Hepatocyte (in vitro differentiated cells): Measurements from ENCODE around the gene PHLDB2. TPM values are rescaled to one million over a fixed set of nuclear protein-coding genes. Genes with fewer than 3 reads are reported as not detected.

Source experiments
- DNase-seq: peaks from one replicate; pipeline ENCODE4 v3.0.0-alpha.2; 2016; ENCODE audit warnings: low spot score
- H2AFZ ChIP-seq: fragments of 200-600 bp; sonication (generic); 2 replicates; pipeline ENCODE4 v1.6.0; 2016; ENCODE audit warnings: antibody characterized with exemption, mild to moderate bottlenecking
- H3K27ac ChIP-seq: fragments of 200-600 bp; sonication (generic); 2 replicates; pipeline ENCODE4 v1.5.1; 2016; ENCODE audit warnings: mild to moderate bottlenecking
- H3K27me3 ChIP-seq: fragments of 200-600 bp; sonication (generic); 2 replicates; pipeline ENCODE4 v1.6.1; 2016
- H3K36me3 ChIP-seq: fragments of 200-600 bp; sonication (generic); replicated peaks from 2 replicates; pipeline ENCODE4 v1.5.1; 2016; ENCODE audit warnings: low read depth; ENCODE audit not compliant: insufficient read depth
- H3K4me1 ChIP-seq: fragments of 200-600 bp; sonication (generic); 2 replicates; pipeline ENCODE4 v1.5.1; 2016; ENCODE audit warnings: mild to moderate bottlenecking, moderate library complexity; ENCODE audit not compliant: insufficient read depth
- H3K4me2 ChIP-seq: fragments of 200-600 bp; sonication (generic); 2 replicates; pipeline ENCODE4 v1.6.0; 2016
- H3K4me3 ChIP-seq: fragments of 200-600 bp; sonication (generic); 2 replicates; pipeline ENCODE4 v1.5.1; 2016; ENCODE audit warnings: mild to moderate bottlenecking
- H3K79me2 ChIP-seq: fragments of 200-600 bp; sonication (generic); 2 replicates; pipeline ENCODE4 v1.6.0; 2017; ENCODE audit warnings: mild to moderate bottlenecking
- H3K9me2 ChIP-seq: fragments of 200-600 bp; sonication (generic); replicated peaks from 2 replicates; pipeline ENCODE4 v1.6.0; 2017; ENCODE audit warnings: mild to moderate bottlenecking; ENCODE audit not compliant: insufficient read depth
- H3K9me3 ChIP-seq: fragments of 200-600 bp; sonication (generic); 2 replicates; pipeline ENCODE4 v1.5.1; 2016; ENCODE audit warnings: low read depth, mild to moderate bottlenecking
- H4K20me1 ChIP-seq: fragments of 200-600 bp; sonication (generic); 2 replicates; pipeline ENCODE4 v1.6.0; 2016; ENCODE audit warnings: mild to moderate bottlenecking; ENCODE audit not compliant: insufficient read depth, poor library complexity, severe bottlenecking
- EZH2 ChIP-seq: fragments of 200-600 bp; sonication (generic); IDR thresholded peaks from 2 replicates; pipeline ENCODE4 v1.6.1; 2016; ENCODE audit warnings: antibody characterized with exemption, mild to moderate bottlenecking, borderline replicate concordance
- EZH2phosphoT487 ChIP-seq: fragments of 200-600 bp; sonication (generic); IDR thresholded peaks from one replicate; pipeline ENCODE4 v1.6.1; 2018; ENCODE audit warnings: antibody characterized with exemption, mild to moderate bottlenecking, low read depth, moderate library complexity; ENCODE audit not compliant: unreplicated experiment, severe bottlenecking
- WGBS: methylation state at CpG from one replicate; pipeline ENCODE4 v1.1.6; 2016; ENCODE audit warnings: low lambda C conversion rate; ENCODE audit errors: missing lambda C conversion rate; 5-methylcytosine and 5-hydroxymethylcytosine counted together
- polyA plus RNA-seq: library from polyadenylated mRNA; unstranded; fragments of >200 nt; fragmentation: Nextera tagmentation; extraction: Ambion mirVana; gene quantifications from 2 replicates; pipeline ENCODE4 v1.2.1, GENCODE V29; 2016
- total RNA-seq: library from RNA; depleted of rRNA; stranded (reverse); fragments of >200 nt; gene quantifications from 2 replicates; pipeline ENCODE4 v1.2.3, GENCODE V29; 2014
- TF ChIP-seq, protein P1 (sequence below): fragments of 200-600 bp; sonication (generic); IDR thresholded peaks from 2 replicates; pipeline ENCODE4 v1.5.1; 2016; ENCODE audit warnings: antibody characterized with exemption, mild to moderate bottlenecking; ENCODE audit not compliant: poor library complexity

The PHLDB2 gene
- total and polyA plus RNA-seq, 2 experiments from 2014 or later, result 49.0 to 52.7 TPM

DNA sequence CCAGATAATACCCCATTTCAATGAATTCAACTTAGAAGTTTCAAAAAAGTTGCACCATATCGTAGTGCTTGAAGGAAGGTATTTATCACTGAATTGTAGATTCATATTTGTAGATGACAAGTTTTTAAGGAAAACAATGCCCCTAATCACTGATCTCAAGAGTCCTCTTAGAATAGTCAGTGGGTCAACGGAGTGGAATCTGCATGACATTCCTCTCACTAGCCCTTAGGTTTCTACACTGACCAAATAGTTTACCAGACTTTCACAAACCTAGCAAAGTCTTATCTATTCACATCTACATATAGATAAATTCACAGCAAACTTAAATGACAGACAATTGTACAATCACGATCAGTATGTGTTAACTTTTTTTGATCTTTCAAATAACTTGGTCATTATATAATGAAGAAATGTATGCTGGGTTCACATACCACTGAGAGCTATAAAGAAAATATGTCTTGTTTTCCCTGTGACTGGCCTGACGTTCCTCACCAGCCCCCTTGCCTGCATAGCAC is 35.7 kb upstream of the PHLDB2 start:
- Histone ChIP-seq H3K4me2 (no peak overlapping the region), H3K9me3 (peaks cover 5% of the 10 kb centered on the region), H3K27me3 (no peaks in the 10 kb centered on the region), H2AFZ (no peak overlapping the region), H3K27ac (peak overlapping the region; percentile 9), H3K36me3 (no peaks in the 10 kb centered on the region), H3K4me3 (no peak overlapping the region), H3K9me2 (no peaks in the 10 kb centered on the region), H4K20me1 (no peaks in the 10 kb centered on the region), H3K4me1 (peaks cover 4% of the 10 kb centered on the region), H3K79me2 (no peaks in the 10 kb centered on the region)
- WGBS, result 65% methylated on average over 4 of the region's 4 CpGs
- DNase-seq, result no peak
- TF ChIP-seq, protein P1, sequence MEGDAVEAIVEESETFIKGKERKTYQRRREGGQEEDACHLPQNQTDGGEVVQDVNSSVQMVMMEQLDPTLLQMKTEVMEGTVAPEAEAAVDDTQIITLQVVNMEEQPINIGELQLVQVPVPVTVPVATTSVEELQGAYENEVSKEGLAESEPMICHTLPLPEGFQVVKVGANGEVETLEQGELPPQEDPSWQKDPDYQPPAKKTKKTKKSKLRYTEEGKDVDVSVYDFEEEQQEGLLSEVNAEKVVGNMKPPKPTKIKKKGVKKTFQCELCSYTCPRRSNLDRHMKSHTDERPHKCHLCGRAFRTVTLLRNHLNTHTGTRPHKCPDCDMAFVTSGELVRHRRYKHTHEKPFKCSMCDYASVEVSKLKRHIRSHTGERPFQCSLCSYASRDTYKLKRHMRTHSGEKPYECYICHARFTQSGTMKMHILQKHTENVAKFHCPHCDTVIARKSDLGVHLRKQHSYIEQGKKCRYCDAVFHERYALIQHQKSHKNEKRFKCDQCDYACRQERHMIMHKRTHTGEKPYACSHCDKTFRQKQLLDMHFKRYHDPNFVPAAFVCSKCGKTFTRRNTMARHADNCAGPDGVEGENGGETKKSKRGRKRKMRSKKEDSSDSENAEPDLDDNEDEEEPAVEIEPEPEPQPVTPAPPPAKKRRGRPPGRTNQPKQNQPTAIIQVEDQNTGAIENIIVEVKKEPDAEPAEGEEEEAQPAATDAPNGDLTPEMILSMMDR, result no peak

DNA sequence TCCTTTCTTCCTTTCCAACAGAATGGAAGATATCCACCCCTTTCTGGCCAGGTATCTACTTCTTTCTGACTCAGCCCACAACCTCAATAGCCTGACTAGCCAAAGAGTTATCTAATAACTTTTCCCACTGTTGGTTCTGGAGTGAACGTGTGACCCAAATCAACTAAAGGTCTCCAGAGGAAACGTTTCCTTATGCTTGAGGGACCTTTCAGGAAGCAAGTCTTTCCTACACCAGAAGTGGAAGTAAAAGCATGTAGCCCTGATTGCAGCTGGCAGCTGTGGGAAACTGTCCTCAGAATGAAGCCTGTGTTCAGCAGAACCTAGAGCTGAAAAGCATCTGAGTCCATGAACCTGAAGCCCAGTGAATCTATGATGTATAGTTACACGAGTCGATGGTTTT is 34.7 kb upstream of the PHLDB2 start:
- 77% methylated on average over 4 of the region's 4 CpGs for WGBS
- Histone ChIP-seq H3K9me3 (peaks cover 5% of the 10 kb centered on the region), H3K4me2 (no peak overlapping the region), H2AFZ (no peak overlapping the region), H3K4me1 (peaks cover 4% of the 10 kb centered on the region), H3K27ac (no peak overlapping the region), H3K4me3 (no peak overlapping the region), H3K79me2 (no peaks in the 10 kb centered on the region), H3K27me3 (no peaks in the 10 kb centered on the region), H3K36me3 (no peaks in the 10 kb centered on the region), H4K20me1 (no peaks in the 10 kb centered on the region), H3K9me2 (no peaks in the 10 kb centered on the region)
- TF ChIP-seq EZH2phosphoT487 (no peak), EZH2 (no peak)
- TF ChIP-seq, protein P1, result no peak
- no peak for DNase-seq

DNA sequence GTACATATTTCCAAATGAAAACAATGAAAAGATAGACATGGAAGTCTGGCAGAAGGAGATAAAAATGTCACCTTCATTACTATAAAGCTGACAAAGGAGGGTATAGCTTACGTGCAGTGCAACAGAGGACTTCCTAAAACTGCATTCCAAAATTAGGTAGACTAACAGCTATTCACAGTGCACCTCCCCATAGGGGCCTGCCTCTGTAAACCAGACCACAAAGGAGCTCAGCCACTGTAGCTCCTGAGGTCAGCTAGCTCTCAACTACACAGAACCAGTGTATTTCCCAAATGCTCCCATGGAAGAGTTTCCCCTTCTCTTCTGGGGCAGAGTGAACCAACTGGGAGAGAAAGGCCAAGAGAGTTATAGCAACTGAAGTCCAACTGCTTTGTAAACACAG is 31.2 kb upstream of the PHLDB2 start:
- Histone ChIP-seq H3K36me3 (no peaks in the 10 kb centered on the region), H3K79me2 (no peaks in the 10 kb centered on the region), H3K9me3 (no peaks in the 10 kb centered on the region), H3K9me2 (no peaks in the 10 kb centered on the region), H3K27ac (no peak overlapping the region), H4K20me1 (no peaks in the 10 kb centered on the region), H3K4me1 (peaks cover 4% of the 10 kb centered on the region), H2AFZ (no peak overlapping the region), H3K4me3 (no peak overlapping the region), H3K27me3 (no peaks in the 10 kb centered on the region), H3K4me2 (no peak overlapping the region)
- no peak for DNase-seq
- TF ChIP-seq, protein P1, result no peak
- TF ChIP-seq EZH2phosphoT487, result no peak
- TF ChIP-seq EZH2, result no peak
- 100% methylated on average over 1 of the region's 1 CpG for WGBS

DNA sequence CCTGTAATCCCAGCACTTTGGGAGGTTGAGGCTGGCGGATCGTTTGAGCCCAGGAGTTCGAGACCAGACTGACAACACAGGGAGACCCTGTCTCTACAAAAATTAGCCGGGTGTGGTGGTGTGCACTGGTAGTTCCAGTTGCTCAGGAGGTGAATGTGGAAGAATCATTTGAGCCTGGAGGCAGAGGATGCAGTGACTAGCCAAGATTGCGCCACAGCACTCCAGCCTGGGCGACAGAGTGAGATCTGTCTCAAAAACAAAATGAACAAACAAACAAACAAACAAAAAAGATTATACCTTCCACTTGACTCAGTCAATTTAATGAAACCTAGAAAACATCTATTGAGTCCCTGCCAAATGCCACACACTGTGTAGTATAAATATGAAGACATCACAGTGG is 30.5 kb upstream of the PHLDB2 start:
- 90% methylated on average over 6 of the region's 6 CpGs for WGBS
- Histone ChIP-seq H3K79me2 (no peaks in the 10 kb centered on the region), H3K27me3 (no peaks in the 10 kb centered on the region), H2AFZ (no peak overlapping the region), H3K4me3 (no peak overlapping the region), H3K9me3 (no peaks in the 10 kb centered on the region), H3K27ac (no peak overlapping the region), H4K20me1 (no peaks in the 10 kb centered on the region), H3K4me1 (peaks cover 3% of the 10 kb centered on the region), H3K36me3 (no peaks in the 10 kb centered on the region), H3K9me2 (no peaks in the 10 kb centered on the region), H3K4me2 (no peak overlapping the region)
- no peak for DNase-seq
- TF ChIP-seq EZH2phosphoT487 (no peak), EZH2 (no peak)
